ENCODE measurements around the gene PITPNC1. TPM values are rescaled to one million over a fixed set of nuclear protein-coding genes. Genes with fewer than 3 reads are reported as not detected.

The PITPNC1 gene
- total RNA-seq, 1 experiment from 2014 or later, result 37.5 TPM

GRCh38 chr17:67347826-67348225, 29.3 kb upstream of the PITPNC1 start:
- Mint-ChIP-seq H3K27ac (no peak overlapping the region), H3K4me1 (no peaks in the 10 kb centered on the region), H3K9me3 (no peaks in the 10 kb centered on the region), H3K27me3 (ENCODE audit: low read depth) (no peaks in the 10 kb centered on the region), H3K4me3 (no peak overlapping the region), H3K36me3 (ENCODE audit: insufficient read depth in 1 of 3, low read depth in 3 of 3) (peaks cover 44 to 87% (median 80%) of the 10 kb centered on the region in 3 experiments)
- Histone ChIP-seq H2AK5ac (ENCODE audit: insufficient read length, low read length) (no peak overlapping the region), H3K14ac (ENCODE audit: insufficient read depth, low read length) (no peak overlapping the region), H4K8ac (replicated peaks; ENCODE audit: insufficient read length, low read depth, low read length) (no peak overlapping the region), H2BK20ac (ENCODE audit: low read depth, low read length, poor library complexity, severe bottlenecking) (no peak overlapping the region), H3K23ac (ENCODE audit: insufficient read length, low read depth, low read length) (no peak overlapping the region), H2BK120ac (ENCODE audit: low read depth, low read length, poor library complexity, severe bottlenecking) (no peak overlapping the region), H3K4me1 (ENCODE audit: insufficient read depth, low read length) (no peaks in the 10 kb centered on the region), H3K9me3 (ENCODE audit: control insufficient read depth, low read depth, low read length) (no peaks in the 10 kb centered on the region), H3K9ac (ENCODE audit: extremely low read depth, insufficient read length, low read length) (no peak overlapping the region), H3K27me3 (ENCODE audit: insufficient read depth, low read length) (no peaks in the 10 kb centered on the region), H4K5ac (ENCODE audit: insufficient read length, low read depth, low read length) (no peak overlapping the region), H3K79me2 (ENCODE audit: insufficient read depth, low read length) (no peaks in the 10 kb centered on the region; the same call in 1 of the 2 replicates), H2AFZ (ENCODE audit: low read length) (no peak overlapping the region), H3K4me2 (ENCODE audit: insufficient read depth, insufficient read length, low read length) (no peak overlapping the region), H4K20me1 (ENCODE audit: control insufficient read depth, insufficient read depth, insufficient read length) (no peaks in the 10 kb centered on the region), H2BK12ac (ENCODE audit: insufficient read length, low read depth, low read length) (no peak overlapping the region), H3K4ac (ENCODE audit: low read depth, low read length) (no peak overlapping the region), H2BK5ac (ENCODE audit: insufficient read length, low read length) (no peak overlapping the region), H3K79me1 (ENCODE audit: insufficient read depth, low read depth, low read length, poor library complexity, severe bottlenecking) (no peaks in the 10 kb centered on the region), H3T11ph (ENCODE audit: low read length) (no peak overlapping the region), H3K23me2 (ENCODE audit: insufficient read length, low read depth, low read length, poor library complexity, severe bottlenecking) (no peaks in the 10 kb centered on the region), H4K91ac (ENCODE audit: insufficient read length, low read depth, low read length) (no peak overlapping the region), H3K18ac (ENCODE audit: insufficient read length, low read depth, low read length) (no peak overlapping the region), H2BK15ac (ENCODE audit: low read depth, low read length) (no peak overlapping the region), H3K56ac (ENCODE audit: insufficient read length, low read depth, low read length) (no peak overlapping the region), H3K27ac (ENCODE audit: insufficient read length, low read depth, low read length) (no peak overlapping the region)
- TF ChIP-seq, protein P1, sequence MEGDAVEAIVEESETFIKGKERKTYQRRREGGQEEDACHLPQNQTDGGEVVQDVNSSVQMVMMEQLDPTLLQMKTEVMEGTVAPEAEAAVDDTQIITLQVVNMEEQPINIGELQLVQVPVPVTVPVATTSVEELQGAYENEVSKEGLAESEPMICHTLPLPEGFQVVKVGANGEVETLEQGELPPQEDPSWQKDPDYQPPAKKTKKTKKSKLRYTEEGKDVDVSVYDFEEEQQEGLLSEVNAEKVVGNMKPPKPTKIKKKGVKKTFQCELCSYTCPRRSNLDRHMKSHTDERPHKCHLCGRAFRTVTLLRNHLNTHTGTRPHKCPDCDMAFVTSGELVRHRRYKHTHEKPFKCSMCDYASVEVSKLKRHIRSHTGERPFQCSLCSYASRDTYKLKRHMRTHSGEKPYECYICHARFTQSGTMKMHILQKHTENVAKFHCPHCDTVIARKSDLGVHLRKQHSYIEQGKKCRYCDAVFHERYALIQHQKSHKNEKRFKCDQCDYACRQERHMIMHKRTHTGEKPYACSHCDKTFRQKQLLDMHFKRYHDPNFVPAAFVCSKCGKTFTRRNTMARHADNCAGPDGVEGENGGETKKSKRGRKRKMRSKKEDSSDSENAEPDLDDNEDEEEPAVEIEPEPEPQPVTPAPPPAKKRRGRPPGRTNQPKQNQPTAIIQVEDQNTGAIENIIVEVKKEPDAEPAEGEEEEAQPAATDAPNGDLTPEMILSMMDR (conservative IDR thresholded peaks at IDR 0.05), result no peak
- DNase-seq, result no peak
- no CpG with 5 or more reads among the region's 3 CpGs for WGBS (ENCODE audit: extremely low coverage, insufficient read length, low lambda C conversion rate)

Measured in H9 (cell line).